GM18519 (cell line): Measurements from ENCODE around the gene NRGN.
A peak's percentile ranks its signal among the peaks of the same experiment; 100 is the strongest.

Experiments used
- ATAC-seq: cut with Tn5 transposase; IDR thresholded peaks from one replicate; pipeline ENCODE4 v1.9.1; 2021; ENCODE audit warnings: mild to moderate bottlenecking, moderate library complexity; ENCODE audit not compliant: unreplicated experiment, low FRiP score

The NRGN gene

DNA sequence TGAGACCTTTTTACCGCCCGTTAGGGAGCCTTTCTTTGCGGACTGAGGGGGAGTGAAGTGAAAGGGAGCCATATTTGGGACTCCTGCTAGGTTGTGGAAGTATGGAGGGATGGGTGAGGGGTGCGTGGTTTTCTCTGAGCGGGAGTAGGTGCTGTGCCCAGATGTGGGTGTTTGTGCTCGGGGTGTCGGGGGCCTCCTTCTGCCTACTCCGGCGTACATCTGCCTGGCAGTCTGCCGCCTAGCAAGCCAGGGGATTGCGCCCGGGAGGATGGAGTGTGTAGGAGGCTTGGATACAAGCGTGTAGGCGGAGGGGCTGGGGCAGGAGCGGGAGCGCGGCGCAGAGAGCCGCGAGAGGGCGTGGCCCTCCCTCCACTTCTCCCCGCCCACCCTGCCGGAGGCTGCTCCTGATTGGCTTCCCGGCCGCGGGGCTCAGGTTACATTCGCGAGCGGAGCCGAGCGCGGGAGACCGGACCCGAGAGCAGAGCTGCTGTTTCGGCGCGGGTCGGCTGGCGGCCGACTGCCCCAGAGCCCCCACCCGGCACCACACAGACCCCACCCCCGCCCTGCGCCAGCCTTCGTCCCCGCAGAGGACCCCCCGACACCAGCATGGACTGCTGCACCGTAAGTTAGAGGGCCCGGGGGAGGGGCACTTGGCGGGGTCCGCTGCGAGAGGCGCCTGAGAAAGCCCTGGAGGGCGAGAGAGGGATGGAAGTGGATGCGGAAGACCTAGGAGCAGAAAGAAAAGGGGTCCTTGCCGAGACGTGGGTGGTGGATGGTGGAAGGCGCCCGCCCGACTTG lies at the start of gene NRGN:
Gene NRGN (plus strand): TSS at position 464 of the 798 bp plus-strand sequence. CDS start 143 bp downstream, at position 607.
- ATAC-seq, result peak; percentile 94

DNA sequence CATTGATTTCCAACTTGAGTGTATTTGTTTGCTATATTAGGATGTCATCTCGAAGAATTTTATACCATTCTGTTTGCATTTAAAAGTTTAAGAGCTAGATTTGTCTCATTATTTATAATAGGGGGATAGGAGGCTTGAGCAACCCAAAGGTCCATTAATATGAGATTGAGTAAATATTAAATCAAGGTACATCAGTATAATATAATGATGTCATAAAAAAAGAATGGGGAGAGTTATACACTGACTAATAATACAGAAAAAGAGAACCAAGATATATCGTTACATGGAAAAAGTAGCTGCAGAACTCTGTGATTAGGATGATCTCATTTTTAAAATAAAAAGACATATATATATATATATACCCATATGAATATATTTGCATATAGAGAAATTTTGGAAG lies 46.6 kb upstream of the NRGN start:
- ATAC-seq, result no peak

DNA sequence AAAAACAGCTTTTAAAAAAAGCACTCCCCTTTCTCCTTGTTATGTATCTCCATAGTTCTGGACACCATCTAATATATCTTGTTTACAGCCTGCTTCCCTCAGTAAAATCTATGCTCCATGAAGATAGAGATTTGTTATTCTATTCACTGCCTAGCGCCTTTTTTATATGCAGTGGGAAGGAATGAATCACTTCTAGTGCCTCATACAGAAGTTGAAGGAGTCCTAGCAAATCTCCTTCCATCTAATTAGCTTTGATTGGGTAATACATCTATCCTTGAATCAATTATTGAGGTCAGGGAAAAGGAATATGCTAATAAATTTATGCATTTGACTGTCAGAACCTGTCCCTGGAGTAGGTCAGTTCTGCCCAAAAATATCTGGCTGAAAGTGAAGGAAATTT lies 40.2 kb upstream of the NRGN start:
- ATAC-seq, result no peak

DNA sequence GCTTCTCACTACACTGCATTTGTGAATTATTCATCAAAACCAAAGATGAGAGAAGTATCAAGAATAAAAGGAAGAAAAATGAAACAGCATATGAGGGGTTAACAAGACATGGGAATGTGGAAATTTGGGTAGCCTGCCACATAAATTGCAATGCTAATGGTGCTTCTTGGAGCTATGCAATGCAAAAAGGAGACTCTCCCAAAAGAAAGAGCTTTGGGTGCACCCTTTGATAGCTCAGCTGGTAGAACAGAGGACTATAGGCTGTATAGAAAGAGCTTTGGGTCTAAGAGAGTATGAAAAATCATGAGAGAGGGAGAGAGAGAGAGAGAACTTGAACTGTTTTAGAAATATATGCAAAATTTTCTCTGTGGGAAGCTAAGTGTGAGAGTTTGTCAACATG lies 39.7 kb upstream of the NRGN start:
- ATAC-seq, result no peak

DNA sequence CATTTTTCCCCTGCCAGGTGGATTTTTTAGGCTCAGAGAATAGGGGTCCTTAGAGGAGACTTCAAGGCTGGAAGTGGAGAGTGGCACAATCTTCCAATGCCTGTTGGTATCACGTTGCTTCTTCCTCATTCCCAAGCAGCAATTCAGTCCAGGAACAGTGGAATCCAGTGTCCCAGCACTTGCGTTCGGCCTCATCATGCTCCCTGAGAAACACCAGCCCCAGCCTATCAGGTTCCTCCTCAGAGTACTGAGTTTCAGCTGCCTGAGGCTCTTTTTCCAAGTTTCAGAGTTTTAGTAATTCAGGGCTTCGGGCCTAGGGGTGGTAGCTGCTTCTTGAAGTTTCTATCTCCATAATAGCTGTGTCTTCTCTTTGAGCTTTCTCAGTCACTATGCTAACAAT lies 31.9 kb upstream of the NRGN start:
- no peak for ATAC-seq

DNA sequence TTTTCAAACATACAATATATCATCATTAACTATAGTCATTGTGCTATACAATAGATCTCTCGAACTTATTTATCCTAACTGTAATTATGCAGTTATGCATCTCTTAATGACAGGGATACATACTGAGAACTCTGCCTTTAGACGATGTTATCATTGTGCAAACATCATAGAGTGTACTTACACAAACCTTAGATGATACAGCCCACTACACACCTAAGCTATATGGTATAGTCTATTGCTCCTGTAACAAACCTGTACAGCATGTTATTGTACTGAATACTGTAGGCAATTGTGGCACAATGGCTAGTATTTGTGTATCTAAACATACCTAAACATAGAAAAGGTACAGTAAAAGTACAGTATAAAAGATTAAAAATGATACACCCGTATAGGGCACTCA lies 27.4 kb upstream of the NRGN start:
- ATAC-seq, result no peak

DNA sequence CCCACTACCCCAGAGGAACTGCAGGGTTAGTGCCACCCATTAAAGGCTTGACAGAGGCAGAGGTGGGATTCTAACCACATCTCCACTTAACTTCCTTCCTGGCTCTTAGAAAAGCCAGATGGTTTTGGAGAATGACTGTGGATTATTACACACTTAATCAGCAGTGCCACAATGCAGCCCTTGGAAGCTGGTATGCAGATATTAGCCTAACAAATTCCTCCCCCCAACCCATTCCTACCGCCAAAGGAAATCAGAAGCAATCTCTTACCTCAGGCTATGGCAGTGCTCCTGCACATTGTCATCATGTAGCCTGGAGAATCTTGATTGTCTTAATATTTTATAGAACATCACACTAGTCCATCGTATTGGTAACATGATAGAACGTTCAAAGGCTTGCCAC lies 23.2 kb upstream of the NRGN start:
- ATAC-seq, result no peak

DNA sequence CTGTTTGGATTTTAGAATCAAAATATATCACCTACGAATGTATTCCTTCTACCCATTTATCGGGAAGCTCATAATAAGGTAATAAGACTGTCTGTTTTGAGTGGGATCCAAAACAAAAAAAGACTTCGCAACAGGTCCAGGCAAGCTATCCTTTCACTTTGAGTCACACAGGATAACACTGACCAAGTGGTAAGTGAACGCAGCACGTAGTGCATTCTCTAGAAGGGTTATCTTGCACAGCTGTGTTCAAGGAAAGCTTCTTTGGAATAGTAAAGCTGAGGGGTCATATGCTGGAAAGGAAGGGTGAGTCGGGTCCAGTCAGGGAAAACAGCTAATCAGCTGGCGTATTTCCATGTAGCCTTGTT lies 22.3 kb upstream of the NRGN start:
- no peak for ATAC-seq

DNA sequence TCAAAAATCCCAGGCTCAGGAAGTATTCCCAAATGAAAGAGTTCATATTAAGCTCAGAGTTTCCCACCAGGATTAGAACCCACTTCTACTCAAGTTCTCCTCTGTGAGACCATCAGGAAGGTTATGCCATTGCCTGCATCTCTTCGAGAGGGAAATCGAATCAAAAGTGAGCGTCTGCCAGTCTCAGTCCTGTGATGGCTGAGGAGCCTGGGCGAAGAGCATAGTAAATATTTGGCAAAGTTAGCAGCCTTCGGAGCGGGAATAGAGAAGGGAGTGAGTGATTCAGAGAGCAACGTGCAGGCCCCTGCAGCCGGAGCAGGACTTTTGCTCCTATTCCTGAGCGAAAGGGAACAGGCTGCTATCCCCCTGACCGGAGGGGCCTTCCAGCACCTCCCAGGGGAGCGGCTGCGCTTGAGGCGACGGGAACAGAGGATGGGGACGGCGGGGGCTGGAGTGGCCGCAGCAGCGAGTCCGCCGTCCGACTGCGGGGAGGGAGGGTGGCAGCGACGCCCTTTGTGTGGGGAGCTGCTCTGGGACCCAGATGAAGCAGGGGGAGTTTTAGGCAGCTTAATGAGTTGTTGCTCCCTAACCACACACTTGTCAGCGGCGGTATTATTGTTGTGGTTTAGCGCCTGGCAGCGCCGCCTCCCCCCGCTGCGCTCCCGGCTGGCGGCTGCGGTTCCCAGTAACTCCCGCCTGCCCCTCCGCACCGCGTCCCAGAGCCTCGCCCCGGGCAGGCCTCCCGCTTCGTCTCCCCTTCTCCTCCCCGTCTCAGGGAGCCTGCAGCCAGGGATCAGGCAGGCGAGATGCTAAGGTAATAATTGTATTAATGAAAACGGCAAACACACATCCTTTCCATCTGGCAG lies 21.7 kb upstream of the NRGN start:
- no peak for ATAC-seq

DNA sequence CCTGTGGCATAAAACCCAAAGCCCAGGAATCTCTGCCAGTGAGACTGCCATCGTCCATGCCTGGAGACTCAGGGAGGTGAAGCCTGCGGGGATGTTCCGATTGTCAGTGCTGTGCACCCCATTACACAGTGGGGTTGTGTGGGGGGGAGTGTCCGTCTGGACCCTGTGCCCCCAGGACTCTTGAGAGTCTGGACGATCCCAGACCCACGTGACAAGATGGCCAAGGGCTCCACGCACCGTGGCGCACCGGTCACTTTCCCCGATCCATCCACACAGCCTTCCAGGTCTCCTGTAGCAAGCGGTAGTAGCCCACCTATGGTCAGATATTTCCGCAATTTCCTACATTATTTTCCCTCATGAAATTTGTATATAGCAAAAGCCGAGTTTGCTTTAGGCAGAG lies 20.9 kb upstream of the NRGN start:
- ATAC-seq, result no peak

DNA sequence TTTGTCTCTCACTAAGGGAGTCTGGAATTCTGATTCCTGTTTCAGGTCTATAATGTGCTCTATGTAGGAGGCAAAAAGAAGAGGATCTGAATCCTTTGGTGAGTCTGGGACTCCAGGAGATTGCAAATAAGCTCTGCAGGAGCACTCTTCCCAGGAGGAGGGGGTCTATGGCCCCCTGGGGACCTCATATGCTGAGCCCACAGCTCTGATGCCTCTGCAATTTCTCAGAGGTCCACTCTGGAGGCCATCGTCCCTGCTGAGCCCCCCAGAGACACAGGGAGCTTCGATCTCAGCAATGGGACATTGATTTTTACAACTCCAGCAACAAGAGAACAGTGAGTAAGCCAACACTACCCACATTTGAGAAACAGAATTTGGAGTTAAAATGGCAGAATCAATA lies 20.2 kb upstream of the NRGN start:
- ATAC-seq, result no peak

DNA sequence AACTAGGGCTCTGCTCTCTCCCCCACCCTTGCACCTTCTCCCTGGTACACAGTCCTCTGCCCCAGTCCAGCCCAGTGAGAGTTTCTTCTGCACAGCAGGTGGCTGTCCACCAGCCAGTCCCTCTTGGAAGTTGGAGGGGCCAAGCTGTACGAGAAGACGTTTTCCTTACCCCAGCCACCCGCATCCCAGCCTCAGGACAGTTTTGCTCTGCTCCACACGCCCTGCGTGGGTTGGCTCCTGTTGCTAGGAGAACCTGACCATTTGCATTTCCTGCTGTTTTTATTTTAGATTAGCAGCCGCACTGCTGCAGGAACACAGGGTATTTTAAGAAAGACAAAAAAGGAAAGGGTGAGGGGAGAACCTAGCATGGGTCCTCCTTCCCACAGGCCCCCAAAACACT lies 17.6 kb upstream of the NRGN start:
- no peak for ATAC-seq

DNA sequence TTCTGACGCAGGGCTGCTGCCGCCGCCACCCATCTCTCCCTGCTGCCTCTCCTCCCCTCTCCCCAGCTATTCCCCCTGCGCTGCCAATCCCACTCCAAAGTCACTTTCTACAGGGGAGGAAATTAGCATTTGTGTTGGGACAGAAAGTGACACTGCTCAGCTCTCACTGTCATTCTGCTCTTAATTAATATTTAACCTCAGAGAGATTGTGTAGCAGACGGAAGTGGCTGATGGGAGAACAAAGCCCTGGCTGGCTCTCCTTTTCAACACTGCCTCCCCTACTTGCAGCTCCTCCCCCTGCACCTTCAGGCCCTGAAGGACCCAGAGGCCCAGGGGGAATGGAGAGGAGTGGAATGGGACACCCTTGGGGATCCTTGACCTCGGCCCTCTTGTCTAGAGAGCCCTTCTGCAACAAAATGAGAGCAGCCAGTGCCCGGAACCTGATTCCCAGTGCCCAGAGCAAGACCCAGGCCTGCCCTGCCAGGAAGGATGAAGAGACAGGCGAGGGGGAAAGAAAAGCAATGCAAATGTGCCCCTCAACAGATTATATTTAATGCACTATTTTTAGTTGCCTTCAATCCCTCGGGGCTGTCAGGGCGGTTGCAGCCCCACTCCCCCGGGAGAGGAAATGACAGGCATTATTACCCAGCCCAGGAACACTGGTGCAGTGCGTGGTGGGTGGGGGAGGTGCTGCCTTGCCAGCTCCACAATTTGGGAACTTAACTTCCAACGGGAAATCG lies 14.6 kb upstream of the NRGN start:
- ATAC-seq, result no peak

DNA sequence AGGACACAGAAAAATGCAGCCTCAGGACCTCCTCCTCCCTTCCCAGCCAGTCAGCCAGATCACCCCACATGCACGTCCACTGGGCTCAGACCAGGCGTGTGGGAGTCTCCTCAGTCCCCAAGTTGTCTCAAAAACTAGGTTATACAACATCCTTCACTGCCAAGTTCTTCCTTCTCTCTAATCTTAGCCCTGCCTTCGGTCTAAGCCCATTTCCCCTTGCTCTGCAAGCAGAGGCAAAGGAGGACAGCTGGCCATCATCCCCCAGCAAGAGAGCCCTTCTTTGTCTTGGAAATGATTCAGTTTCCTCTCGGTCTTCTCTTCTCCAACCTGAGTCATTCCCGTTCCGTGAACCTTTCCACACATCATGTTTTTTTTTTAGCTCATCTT lies 14.0 kb upstream of the NRGN start:
- ATAC-seq, result no peak

DNA sequence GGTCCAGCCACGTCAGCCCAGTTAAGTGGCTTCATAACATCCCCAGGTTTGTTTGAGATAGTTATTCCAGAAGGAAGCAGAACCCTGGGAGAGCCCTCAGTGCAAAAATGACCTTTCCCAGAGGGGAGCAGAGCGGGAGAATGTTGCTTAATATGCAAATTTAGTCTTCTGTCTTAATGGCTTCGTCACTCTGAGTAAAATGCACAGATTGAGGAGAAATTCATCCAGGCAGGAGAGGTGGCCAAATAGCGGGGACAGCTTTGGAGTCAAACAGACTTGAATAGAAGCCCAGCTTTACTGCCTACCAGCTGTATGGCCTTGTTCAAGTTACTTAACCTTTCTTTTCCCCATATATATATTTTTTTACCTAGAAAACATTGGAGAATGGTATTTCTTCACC lies 12.3 kb upstream of the NRGN start:
- no peak for ATAC-seq

DNA sequence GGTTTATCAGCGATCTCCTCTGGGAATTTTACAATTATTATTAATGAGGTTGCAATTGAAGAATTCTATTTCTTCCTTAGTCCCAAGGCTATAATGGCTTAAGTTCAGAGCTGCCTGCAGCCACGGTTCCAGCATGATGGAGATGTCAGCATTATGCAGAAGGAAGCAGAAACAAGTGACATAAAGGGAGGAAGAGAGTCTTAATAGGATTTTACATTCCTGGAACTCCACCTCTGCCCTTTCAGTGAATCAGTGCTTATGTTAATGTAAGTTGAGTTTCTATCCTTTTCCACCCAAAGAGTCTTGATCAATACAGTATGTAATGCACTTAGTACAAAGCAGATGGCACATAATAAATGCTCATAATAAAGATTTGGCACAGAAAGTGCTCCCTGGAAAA lies 11.6 kb upstream of the NRGN start:
- ATAC-seq, result no peak

DNA sequence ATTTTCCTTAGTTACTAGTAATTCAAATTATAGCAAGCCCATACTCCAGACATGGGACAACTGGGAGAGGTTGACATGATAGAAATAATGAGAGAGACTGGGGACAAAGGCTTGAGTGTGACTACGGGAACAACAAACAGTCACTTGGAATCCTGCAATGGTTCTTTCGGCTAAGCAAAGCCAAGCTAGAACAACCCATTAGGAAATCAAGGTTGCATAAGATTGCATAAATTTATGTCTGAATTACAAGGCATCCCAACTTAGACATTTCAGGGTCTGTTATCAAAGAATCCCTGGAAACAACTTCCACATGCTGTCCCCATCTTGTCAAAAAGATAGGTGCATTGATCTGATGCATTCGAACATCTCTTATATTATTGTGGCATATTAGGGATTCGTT lies 10.2 kb upstream of the NRGN start:
- no peak for ATAC-seq

DNA sequence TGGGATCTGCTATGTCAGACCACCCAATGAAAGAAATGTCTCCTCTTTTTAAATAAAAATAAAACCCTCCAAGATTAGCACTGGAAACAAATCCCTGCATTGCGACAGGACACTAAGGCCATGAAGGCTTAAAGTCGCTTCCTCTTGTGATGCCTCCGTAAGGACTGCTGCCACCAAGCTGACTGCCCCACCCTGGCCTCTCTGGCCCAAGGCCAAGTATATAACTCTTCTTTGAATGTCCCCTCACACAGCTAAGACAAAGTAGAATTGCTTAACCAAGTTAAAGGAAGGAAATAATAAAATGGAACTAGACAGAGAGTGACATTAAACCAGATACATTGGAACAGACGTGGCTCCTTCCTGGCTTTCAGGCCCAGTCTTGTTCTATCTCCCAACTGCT lies 7.5 kb upstream of the NRGN start:
- ATAC-seq, result no peak

DNA sequence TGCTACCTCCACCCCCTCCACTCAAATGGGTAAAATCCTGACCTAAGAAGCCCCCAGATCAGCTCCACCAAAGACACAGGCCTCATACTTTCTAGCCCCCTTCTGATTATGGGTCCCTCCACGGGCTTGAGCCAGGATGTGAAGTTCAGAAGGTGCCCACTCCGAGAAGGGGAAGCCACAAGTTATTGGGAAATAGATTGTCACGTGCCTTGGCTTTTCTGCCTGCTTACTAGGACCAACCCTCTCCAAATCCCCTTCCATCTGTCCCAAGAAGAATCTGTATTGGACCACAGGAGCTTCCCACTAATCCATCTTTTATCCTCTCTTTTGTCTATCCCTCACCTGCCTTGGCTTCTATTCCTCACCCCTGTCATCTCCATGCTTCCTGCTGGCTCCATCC lies 3.0 kb upstream of the NRGN start:
- no peak for ATAC-seq

DNA sequence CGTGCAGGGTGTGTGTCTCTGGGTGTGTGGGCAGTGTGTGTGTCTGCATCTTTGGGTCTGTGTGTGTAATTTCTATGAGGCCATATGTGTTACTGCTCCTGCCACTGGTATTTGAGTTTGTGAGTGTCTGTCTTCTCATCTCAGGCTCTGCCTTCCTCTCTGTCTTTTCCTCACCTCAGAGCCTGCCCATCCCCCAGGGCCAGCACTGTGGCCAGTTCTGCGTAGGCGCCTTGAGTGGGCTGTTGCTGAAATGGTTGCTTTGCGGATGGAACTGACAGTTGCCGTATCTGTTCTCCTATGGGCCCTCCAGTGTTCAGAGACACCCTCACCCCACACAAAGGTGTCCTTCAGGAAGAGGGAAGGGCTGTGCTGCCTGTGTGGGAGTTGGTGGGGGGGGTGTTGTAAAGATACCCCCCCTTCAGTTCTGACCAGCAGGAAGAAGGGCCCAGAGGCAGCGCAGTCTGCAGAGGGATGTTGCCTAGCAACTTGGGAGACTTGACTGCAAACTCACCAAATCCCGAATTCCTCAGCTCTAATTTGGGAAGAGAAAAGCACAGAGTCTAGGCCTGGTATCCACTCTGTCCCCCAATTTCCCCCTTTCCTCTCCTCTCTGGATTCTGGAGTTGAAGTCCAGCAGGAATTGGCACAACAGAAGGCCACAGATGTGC lies 2.0 kb upstream of the NRGN start:
- ATAC-seq, result no peak
